Tibial nerve (tissue), 4 donors: ENCODE results near the gene SORCS3. TPM values are rescaled to one million over a fixed set of nuclear protein-coding genes. Genes with fewer than 3 reads are reported as not detected.

Experiments used
- DNase-seq, 2 donors: peaks; one replicate each; pipeline ENCODE4 v3.0.0-alpha.2; 2019; ENCODE audit warnings: low spot score in 2 of 2
- H3K27ac ChIP-seq, 4 donors: fragments of 200-600 bp; sonication (generic) in 3 of 4; one replicate each; pipeline ENCODE4 v1.5.1; 2017 to 2019; ENCODE audit warnings: mild to moderate bottlenecking in 1 of 4
- H3K27me3 ChIP-seq, 2 donors: fragments of 200-600 bp; sonication (generic) in 1 of 2; one replicate each; pipeline versions ENCODE4 v1.5.1 to v1.6.0; 2017 to 2019
- H3K36me3 ChIP-seq, 3 donors: fragments of 200-600 bp; sonication (generic); one replicate each; pipeline ENCODE4 v1.5.1; 2018 to 2019
- H3K4me1 ChIP-seq, 4 donors: fragments of 200-600 bp; sonication (generic) in 3 of 4; one replicate each; pipeline ENCODE4 v1.5.1; 2017 to 2019
- H3K4me3 ChIP-seq, 4 donors: fragments of 200-600 bp; sonication (generic) in 3 of 4; one replicate each; pipeline ENCODE4 v1.5.1; 2017 to 2019; ENCODE audit warnings: mild to moderate bottlenecking in 1 of 4, moderate library complexity in 1 of 4
- H3K9me3 ChIP-seq, 4 donors: fragments of 200-600 bp; sonication (generic) in 3 of 4; one replicate each; pipeline ENCODE4 v1.5.1; 2017 to 2019
- CTCF ChIP-seq, 5 experiments: fragments of 200-600 bp in 3 of 5; fragments of 450-650 bp in 2 of 5; sonication (generic) in 3 of 5; IDR thresholded peaks; one replicate each; pipeline ENCODE4 v1.5.1; 2016 to 2019; ENCODE audit warnings: antibody characterized with exemption in 5 of 5, mild to moderate bottlenecking in 3 of 5, moderate library complexity in 2 of 5
- EP300 ChIP-seq, 2 donors: sonication (generic); formaldehyde crosslinking; IDR thresholded peaks; one replicate each; pipeline ENCODE4 v1.6.1; 2017; ENCODE audit warnings: antibody characterized with exemption in 2 of 2, mild to moderate bottlenecking in 1 of 2
- POLR2A ChIP-seq, 2 donors: fragments of 450-650 bp; IDR thresholded peaks; one replicate each; pipeline ENCODE4 v1.6.1; 2017; ENCODE audit warnings: antibody characterized with exemption in 2 of 2, mild to moderate bottlenecking in 2 of 2, moderate library complexity in 2 of 2
- WGBS, 2 donors: methylation state at CpG; one replicate each; pipeline ENCODE4 v1.1.5; 2018; 5-methylcytosine and 5-hydroxymethylcytosine counted together
- total RNA-seq, 4 donors: library from RNA; depleted of rRNA; stranded (reverse); fragments of >200 nt; gene quantifications; one replicate each; pipeline ENCODE4 v1.1.0, GENCODE V29; 2016

The SORCS3 gene
- total RNA-seq, 4 donors from 2014 or later, result 1.8 to 3.9 (median 3.2) TPM

DNA sequence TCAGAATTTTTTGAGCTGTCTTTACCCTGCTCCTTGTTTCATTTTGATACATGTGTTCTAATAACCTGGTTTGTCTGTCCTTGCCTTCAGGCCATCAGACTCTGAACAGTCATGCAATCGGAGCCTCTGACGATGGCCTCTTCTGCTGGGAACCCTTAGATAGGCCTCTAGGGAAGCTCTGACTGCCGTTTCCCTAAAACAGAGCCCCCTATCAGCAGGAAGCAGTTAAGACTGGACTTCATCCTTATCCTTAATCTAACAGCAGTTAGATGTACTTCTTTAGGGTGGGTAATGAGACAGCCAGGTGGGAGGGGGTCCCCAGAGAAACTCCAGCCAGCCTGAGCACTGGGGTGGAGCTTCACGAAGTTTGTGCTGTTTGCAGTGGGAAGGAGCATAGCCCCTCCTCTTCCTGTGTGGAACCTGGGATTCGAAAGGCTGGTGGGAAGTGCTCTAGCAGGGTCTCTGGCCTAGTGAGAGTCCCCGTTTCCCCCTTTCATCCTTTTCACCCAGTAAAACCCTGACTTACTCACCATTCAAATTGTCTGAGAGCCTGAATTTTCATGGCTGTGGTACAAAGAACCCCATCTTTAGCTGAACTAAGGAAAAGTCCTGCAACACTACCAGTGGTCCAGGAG, 28.4 kb upstream of the SORCS3 start:
- Histone ChIP-seq H3K9me3 (peaks cover 0 to 21% (median 0%) of the 10 kb centered on the region in 4 donors), H3K27ac (no peak overlapping the region), H3K4me3 (no peak overlapping the region), H3K4me1 (no peaks in the 10 kb centered on the region), H3K27me3 (no peaks in the 10 kb centered on the region), H3K36me3 (no peaks in the 10 kb centered on the region)
- 37 to 45% methylated on average over 6 of the region's 6 CpGs for WGBS, 2 donors
- no peak for DNase-seq
- no peak for TF ChIP-seq POLR2A (IDR thresholded peaks at IDR 0.05)
- TF ChIP-seq EP300 (IDR thresholded peaks at IDR 0.05), result no peak
- no peak for TF ChIP-seq CTCF (IDR thresholded peaks at IDR 0.05)

- DNase-seq, result no peak
- H3K4me1 ChIP-seq, result no peaks in the 10 kb centered on the region
- peaks cover 0 to 14% (median 0%) of the 10 kb centered on the region in 4 donors for H3K9me3 ChIP-seq
- no peak for TF ChIP-seq CTCF (IDR thresholded peaks at IDR 0.05)
- TF ChIP-seq POLR2A (IDR thresholded peaks at IDR 0.05), result no peak
- no peak for TF ChIP-seq EP300 (IDR thresholded peaks at IDR 0.05)
- WGBS, 2 donors, result 60 to 63% methylated on average over 2 of the region's 2 CpGs
- H3K36me3 ChIP-seq, result no peaks in the 10 kb centered on the region
- H3K27me3 ChIP-seq, result no peaks in the 10 kb centered on the region
- no peak overlapping the region for H3K27ac ChIP-seq
- no peak overlapping the region for H3K4me3 ChIP-seq
Measured at GRCh38 chr10:104613406-104613805, 27.7 kb upstream of the SORCS3 start.

DNA sequence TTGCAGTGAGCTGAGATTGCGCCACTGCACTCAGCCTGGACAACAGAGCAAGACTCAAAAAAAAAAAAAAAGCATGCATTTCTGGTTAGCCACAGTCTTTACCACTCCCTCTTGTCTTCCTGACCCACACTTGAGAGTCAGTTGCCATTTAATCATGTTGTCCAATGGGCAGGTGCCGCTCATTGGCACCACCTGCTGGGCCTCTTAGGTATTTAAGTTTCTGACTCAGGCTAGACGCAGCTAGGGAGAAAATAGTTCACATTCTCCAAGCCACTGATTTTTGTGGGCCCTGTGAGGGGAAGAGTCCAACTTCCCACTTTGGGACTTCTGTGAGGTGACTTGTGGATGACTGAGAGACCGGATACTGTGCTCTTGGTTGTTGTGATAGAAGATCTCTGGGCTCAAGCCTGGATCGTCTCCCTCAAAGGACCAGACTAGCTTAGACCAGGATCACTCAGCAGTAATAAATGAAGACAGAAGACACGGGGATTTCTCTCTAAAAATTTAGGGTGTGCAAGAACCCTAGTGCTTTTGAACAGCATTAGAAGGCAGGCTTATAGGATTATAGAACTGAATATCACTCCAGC, 26.8 kb upstream of the SORCS3 start:
- no peaks in the 10 kb centered on the region for H3K36me3 ChIP-seq
- no peak overlapping the region for H3K27ac ChIP-seq
- TF ChIP-seq EP300 (IDR thresholded peaks at IDR 0.05) (no peak), POLR2A (IDR thresholded peaks at IDR 0.05) (no peak), CTCF (IDR thresholded peaks at IDR 0.05) (no peak)
- DNase-seq, result no peak
- H3K27me3 ChIP-seq, result no peaks in the 10 kb centered on the region
- no peaks in the 10 kb centered on the region for H3K4me1 ChIP-seq
- H3K9me3 ChIP-seq, result peaks cover 0 to 11% (median 0%) of the 10 kb centered on the region in 4 donors
- no peak overlapping the region for H3K4me3 ChIP-seq
- 79 to 85% methylated on average over 6 of the region's 6 CpGs for WGBS, 2 donors

- H3K36me3 ChIP-seq, result no peaks in the 10 kb centered on the region
- H3K4me3 ChIP-seq, result no peak overlapping the region
- no peak for DNase-seq
- H3K4me1 ChIP-seq, result no peaks in the 10 kb centered on the region
- H3K9me3 ChIP-seq, result peaks cover 0 to 11% (median 0%) of the 10 kb centered on the region in 4 donors
- no peak for TF ChIP-seq CTCF (IDR thresholded peaks at IDR 0.05)
- no peak for TF ChIP-seq EP300 (IDR thresholded peaks at IDR 0.05)
- no peak for TF ChIP-seq POLR2A (IDR thresholded peaks at IDR 0.05)
- H3K27me3 ChIP-seq, result no peaks in the 10 kb centered on the region
- no peak overlapping the region for H3K27ac ChIP-seq
- whole genome bisulfite sequencing, 2 donors, result 89 to 90% methylated on average over 2 of the region's 2 CpGs
Measured at GRCh38 chr10:104615136-104615535, 26.0 kb upstream of the SORCS3 start.

- Histone ChIP-seq H3K4me3 (no peak overlapping the region), H3K4me1 (no peaks in the 10 kb centered on the region), H3K27ac (no peak overlapping the region), H3K9me3 (peaks cover 0 to 7% (median 0%) of the 10 kb centered on the region in 4 donors), H3K36me3 (no peaks in the 10 kb centered on the region), H3K27me3 (no peaks in the 10 kb centered on the region)
- TF ChIP-seq POLR2A (IDR thresholded peaks at IDR 0.05) (no peak), CTCF (IDR thresholded peaks at IDR 0.05) (no peak), EP300 (IDR thresholded peaks at IDR 0.05) (no peak)
- no peak for DNase-seq
- WGBS, 2 donors, result 79 to 88% methylated on average over 2 of the region's 2 CpGs
Measured at GRCh38 chr10:104617831-104618230, 23.3 kb upstream of the SORCS3 start.
